MCF 10A (cell line): Measurements from ENCODE around the gene ARHGAP21. TPM values are rescaled to one million over a fixed set of nuclear protein-coding genes. Genes with fewer than 3 reads are reported as not detected.
"Not testable (repeated sequence)": the region's sequence is repeated elsewhere in the genome, so short reads cannot be mapped to it uniquely, and the experiment has no call there.

Experiments used
- BruUV-seq: library from RNA; stranded (reverse); fragments of 400-500 nt; replicated peaks from 2 replicates; lab custom pipeline; 2021; lab: Mats Ljungman, UMichigan
- CTCF ChIA-PET: fragments of 300-600 bp; sonication (Branson Sonifier 250); formaldehyde crosslinking; extraction: SDS; loops from one replicate; lab custom pipeline; 2021; ENCODE audit warnings: antibody characterized with exemption, inconsistent platforms; lab: Yijun Ruan, JAX
- POLR2A ChIA-PET: fragments of 300-600, 350-650 bp; sonication (Branson Sonifier 250); formaldehyde crosslinking; extraction: SDS; loops from one replicate; lab custom pipeline; 2020; ENCODE audit warnings: antibody characterized with exemption, inconsistent platforms; lab: Yijun Ruan, JAX
- DNase-seq: peaks from one replicate; pipeline ENCODE4 v3.0.0-alpha.2; 2018; ENCODE audit not compliant: unreplicated experiment
- H3K27ac Mint-ChIP-seq: one replicate; pipeline ENCODE4 v1.8.0; 2022; ENCODE audit warnings: mild to moderate bottlenecking, low read depth, mixed read lengths; ENCODE audit not compliant: unreplicated experiment
- H3K27me3 Mint-ChIP-seq: one replicate; pipeline ENCODE4 v1.8.0; 2022; ENCODE audit warnings: mixed read lengths; ENCODE audit not compliant: insufficient read depth, unreplicated experiment
- H3K36me3 Mint-ChIP-seq: one replicate; pipeline ENCODE4 v1.8.0; 2022; ENCODE audit warnings: mild to moderate bottlenecking, moderate library complexity, mixed read lengths; ENCODE audit not compliant: insufficient read depth, unreplicated experiment
- H3K4me1 Mint-ChIP-seq: one replicate; pipeline ENCODE4 v1.8.0; 2022; ENCODE audit warnings: mixed read lengths; ENCODE audit not compliant: insufficient read depth, unreplicated experiment
- H3K4me3 Mint-ChIP-seq: one replicate; pipeline ENCODE4 v1.8.0; 2022; ENCODE audit warnings: mild to moderate bottlenecking, moderate library complexity, mixed read lengths; ENCODE audit not compliant: unreplicated experiment
- H3K9me3 Mint-ChIP-seq: one replicate; pipeline ENCODE4 v1.8.0; 2022; ENCODE audit warnings: mixed read lengths; ENCODE audit not compliant: unreplicated experiment
- CTCF ChIP-seq: fragments of 200-600 bp; IDR thresholded peaks from one replicate; pipeline ENCODE4 v1.8.0; 2022; ENCODE audit warnings: antibody characterized with exemption, mild to moderate bottlenecking; ENCODE audit not compliant: unreplicated experiment
- intact Hi-C: fragments of 100-400 bp; cut with micrococcal nuclease; formaldehyde crosslinking; loops from 2 replicates; pipeline ENCODE4 v1.14.1; 2022
- total RNA-seq: library from RNA; stranded (reverse); gene quantifications from 2 replicates; pipeline ENCODE4 v1.2.3, GENCODE V29; 2022

ARHGAP21 gene
- total RNA-seq, 1 experiment from 2014 or later, result 85.1 TPM

- no TSS peak for BruUV-seq
- intact Hi-C loops, result no loop called here
- ChIA-PET POLR2A (interaction anchor here (0.6 to 0.8 kb wide), 3 partner anchors 41 to 453 kb away, joined by 3 to 5 read pairs (median 3); no protein-coding TSS in a partner anchor), CTCF (no interaction called here)
- Mint-ChIP-seq H3K27me3 (no peaks in the 10 kb centered on the region), H3K4me3 (no peak overlapping the region), H3K4me1 (no peaks in the 10 kb centered on the region), H3K9me3 (no peaks in the 10 kb centered on the region), H3K27ac (no peak overlapping the region), H3K36me3 (peaks cover 11% of the 10 kb centered on the region)
- TF ChIP-seq CTCF, result no peak
- no peak for DNase-seq
Measured at GRCh38 chr10:24664991-24665390, 58.7 kb downstream of the ARHGAP21 start.

- Mint-ChIP-seq H3K4me3 (no peak overlapping the region), H3K27me3 (no peaks in the 10 kb centered on the region), H3K36me3 (no peaks in the 10 kb centered on the region), H3K4me1 (no peaks in the 10 kb centered on the region), H3K9me3 (no peaks in the 10 kb centered on the region), H3K27ac (no peak overlapping the region)
- intact Hi-C loops, result no loop called here
- BruUV-seq, result no TSS peak
- no peak for TF ChIP-seq CTCF
- CTCF ChIA-PET, result no interaction called here
- POLR2A ChIA-PET, result no interaction called here
- no peak for DNase-seq
Measured at GRCh38 chr10:24661376-24661775, 62.3 kb downstream of the ARHGAP21 start.

- not testable (repeated sequence) for H3K9me3 Mint-ChIP-seq, H3K4me1 Mint-ChIP-seq, H3K4me3 Mint-ChIP-seq
Measured at GRCh38 chr10:24658319-24658718, 65.4 kb downstream of the ARHGAP21 start.

GRCh38 chr10:24656326-24656725 is 67.4 kb downstream of the ARHGAP21 start:
- intact Hi-C loops, H3K4me1 Mint-ChIP-seq, CTCF ChIA-PET, H3K27me3 Mint-ChIP-seq, H3K9me3 Mint-ChIP-seq, POLR2A ChIA-PET, H3K36me3 Mint-ChIP-seq, H3K4me3 Mint-ChIP-seq, DNase-seq, BruUV-seq, H3K27ac Mint-ChIP-seq: not testable (repeated sequence)

More at GRCh38 chr10:24658319-24658718, 65.4 kb downstream of the ARHGAP21 start:
- CTCF ChIA-PET, intact Hi-C loops, H3K27ac Mint-ChIP-seq, BruUV-seq, H3K27me3 Mint-ChIP-seq, POLR2A ChIA-PET, H3K36me3 Mint-ChIP-seq, DNase-seq: not testable (repeated sequence)

GRCh38 chr10:24652381-24652957 is 71.2 kb downstream of the ARHGAP21 start:
- DNase-seq, result no peak
- POLR2A ChIA-PET, result interaction anchor here (0.6 kb wide), 1 partner anchor 281 kb away, joined by 4 read pairs; no protein-coding TSS in a partner anchor
- peaks cover 7% of the 10 kb centered on the region for H3K4me1 Mint-ChIP-seq
- no peaks in the 10 kb centered on the region for H3K27me3 Mint-ChIP-seq
- H3K27ac Mint-ChIP-seq, result no peak overlapping the region
- TF ChIP-seq CTCF, result no peak
- no TSS peak for BruUV-seq
- H3K9me3 Mint-ChIP-seq, result no peaks in the 10 kb centered on the region
- intact Hi-C loops, result no loop called here
- H3K4me3 Mint-ChIP-seq, result no peak overlapping the region
- H3K36me3 Mint-ChIP-seq, result no peaks in the 10 kb centered on the region
- CTCF ChIA-PET, result interaction anchor here (0.6 to 0.7 kb wide), 3 partner anchors 35 to 338 kb away, joined by 3 to 5 read pairs (median 3); no protein-coding TSS in a partner anchor
